Spleen (tissue), 7 donors: ENCODE results near the gene CAMKK1.

ENCODE experiments used
- POLR2A ChIP-seq, 3 donors: fragments of 450-650 bp; IDR thresholded peaks; one replicate each; pipeline ENCODE4 v1.5.1; 2017; ENCODE audit warnings: antibody characterized with exemption in 3 of 3, mild to moderate bottlenecking in 1 of 3
- POLR2AphosphoS5 ChIP-seq, 3 donors: sonication (generic); formaldehyde crosslinking; IDR thresholded peaks; one replicate each; pipeline ENCODE4 v1.5.1; 2017; ENCODE audit warnings: antibody characterized with exemption in 3 of 3
- TF ChIP-seq, protein P1 (sequence below), 11 experiments: fragments of 200-600 bp in 7 of 11; fragments of 450-650 bp in 4 of 11; sonication (generic) in 4 of 11; IDR thresholded peaks in 8 of 11; conservative IDR thresholded peaks in 3 of 11; 1 replicate in 7 of 11; 2 replicates in 4 of 11; pipeline versions ENCODE4 v1.4.0 to v1.8.0; 2016 to 2021; ENCODE audit warnings: antibody characterized with exemption in 11 of 11, inconsistent platforms in 4 of 11, mild to moderate bottlenecking in 1 of 11
- donor health status: DM: no; HTN: no; CAD: no; lungs with moderate emphysema.
- donor health status: DM: no; HTN: no; CAD: no.
- donor health status: DM: no; HTN: no; CAD: no.

DNA sequence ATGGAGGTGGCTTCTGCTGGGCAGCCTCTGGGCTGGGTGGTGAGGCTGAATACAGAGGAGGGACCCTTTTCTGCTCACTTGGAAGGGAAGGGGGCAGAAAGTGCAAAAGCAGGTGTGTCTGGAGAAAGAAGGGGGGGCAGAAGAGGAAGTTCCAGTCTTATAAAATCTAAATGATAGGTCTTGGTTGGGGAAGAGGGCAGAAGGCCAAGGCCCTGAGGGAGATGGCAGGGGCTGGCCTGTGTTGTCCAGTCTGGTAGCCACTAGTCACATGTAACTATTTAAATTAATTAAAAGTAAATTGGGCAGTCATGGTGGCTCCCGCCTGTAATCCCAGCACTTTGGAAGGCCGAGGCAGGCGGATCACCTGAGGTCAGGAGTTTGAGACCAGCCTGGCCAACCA, 2.5 kb upstream of the CAMKK1 start:
- TF ChIP-seq POLR2AphosphoS5 (IDR thresholded peaks at IDR 0.05) (no peak), POLR2A (IDR thresholded peaks at IDR 0.05) (no peak)
- TF ChIP-seq, protein P1, sequence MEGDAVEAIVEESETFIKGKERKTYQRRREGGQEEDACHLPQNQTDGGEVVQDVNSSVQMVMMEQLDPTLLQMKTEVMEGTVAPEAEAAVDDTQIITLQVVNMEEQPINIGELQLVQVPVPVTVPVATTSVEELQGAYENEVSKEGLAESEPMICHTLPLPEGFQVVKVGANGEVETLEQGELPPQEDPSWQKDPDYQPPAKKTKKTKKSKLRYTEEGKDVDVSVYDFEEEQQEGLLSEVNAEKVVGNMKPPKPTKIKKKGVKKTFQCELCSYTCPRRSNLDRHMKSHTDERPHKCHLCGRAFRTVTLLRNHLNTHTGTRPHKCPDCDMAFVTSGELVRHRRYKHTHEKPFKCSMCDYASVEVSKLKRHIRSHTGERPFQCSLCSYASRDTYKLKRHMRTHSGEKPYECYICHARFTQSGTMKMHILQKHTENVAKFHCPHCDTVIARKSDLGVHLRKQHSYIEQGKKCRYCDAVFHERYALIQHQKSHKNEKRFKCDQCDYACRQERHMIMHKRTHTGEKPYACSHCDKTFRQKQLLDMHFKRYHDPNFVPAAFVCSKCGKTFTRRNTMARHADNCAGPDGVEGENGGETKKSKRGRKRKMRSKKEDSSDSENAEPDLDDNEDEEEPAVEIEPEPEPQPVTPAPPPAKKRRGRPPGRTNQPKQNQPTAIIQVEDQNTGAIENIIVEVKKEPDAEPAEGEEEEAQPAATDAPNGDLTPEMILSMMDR (IDR thresholded peaks at IDR 0.05 in 8 of 11, conservative IDR thresholded peaks at IDR 0.05 in 3 of 11) = no peak
